HL-60 (cell line): ENCODE data around the gene CHST11.

Experiments
- CTCF ChIP-seq: IDR thresholded peaks from one replicate; pipeline ENCODE4 v1.5.1; 2011; ENCODE audit warnings: low read length, control low read depth, inconsistent platforms; ENCODE audit not compliant: insufficient read depth
- GABPA ChIP-seq: IDR thresholded peaks from 2 replicates; pipeline ENCODE4 v1.6.1; 2012; ENCODE audit warnings: low read depth
- POLR2AphosphoS5 ChIP-seq: IDR thresholded peaks from 2 replicates; pipeline ENCODE4 v1.6.1; 2012; ENCODE audit warnings: low read depth
- SPI1 ChIP-seq: IDR thresholded peaks from 2 replicates; pipeline ENCODE4 v1.6.1; 2012; ENCODE audit warnings: low read depth, mild to moderate bottlenecking, borderline replicate concordance
- TF ChIP-seq, protein P1 (sequence below): IDR thresholded peaks from 2 replicates; pipeline ENCODE4 v1.6.1; 2012; ENCODE audit warnings: low read depth; ENCODE audit not compliant: insufficient replicate concordance

GRCh38 chr12:104662908-104663307, 206.2 kb downstream of the CHST11 start:
- TF ChIP-seq CTCF (no peak), POLR2AphosphoS5 (no peak), GABPA (no peak), SPI1 (no peak)
- TF ChIP-seq, protein P1, sequence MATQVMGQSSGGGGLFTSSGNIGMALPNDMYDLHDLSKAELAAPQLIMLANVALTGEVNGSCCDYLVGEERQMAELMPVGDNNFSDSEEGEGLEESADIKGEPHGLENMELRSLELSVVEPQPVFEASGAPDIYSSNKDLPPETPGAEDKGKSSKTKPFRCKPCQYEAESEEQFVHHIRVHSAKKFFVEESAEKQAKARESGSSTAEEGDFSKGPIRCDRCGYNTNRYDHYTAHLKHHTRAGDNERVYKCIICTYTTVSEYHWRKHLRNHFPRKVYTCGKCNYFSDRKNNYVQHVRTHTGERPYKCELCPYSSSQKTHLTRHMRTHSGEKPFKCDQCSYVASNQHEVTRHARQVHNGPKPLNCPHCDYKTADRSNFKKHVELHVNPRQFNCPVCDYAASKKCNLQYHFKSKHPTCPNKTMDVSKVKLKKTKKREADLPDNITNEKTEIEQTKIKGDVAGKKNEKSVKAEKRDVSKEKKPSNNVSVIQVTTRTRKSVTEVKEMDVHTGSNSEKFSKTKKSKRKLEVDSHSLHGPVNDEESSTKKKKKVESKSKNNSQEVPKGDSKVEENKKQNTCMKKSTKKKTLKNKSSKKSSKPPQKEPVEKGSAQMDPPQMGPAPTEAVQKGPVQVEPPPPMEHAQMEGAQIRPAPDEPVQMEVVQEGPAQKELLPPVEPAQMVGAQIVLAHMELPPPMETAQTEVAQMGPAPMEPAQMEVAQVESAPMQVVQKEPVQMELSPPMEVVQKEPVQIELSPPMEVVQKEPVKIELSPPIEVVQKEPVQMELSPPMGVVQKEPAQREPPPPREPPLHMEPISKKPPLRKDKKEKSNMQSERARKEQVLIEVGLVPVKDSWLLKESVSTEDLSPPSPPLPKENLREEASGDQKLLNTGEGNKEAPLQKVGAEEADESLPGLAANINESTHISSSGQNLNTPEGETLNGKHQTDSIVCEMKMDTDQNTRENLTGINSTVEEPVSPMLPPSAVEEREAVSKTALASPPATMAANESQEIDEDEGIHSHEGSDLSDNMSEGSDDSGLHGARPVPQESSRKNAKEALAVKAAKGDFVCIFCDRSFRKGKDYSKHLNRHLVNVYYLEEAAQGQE = no peak
